Vagina (tissue), 2 donors: Measurements from ENCODE around the gene CLCA4. TPM values are rescaled to one million over a fixed set of nuclear protein-coding genes. Genes with fewer than 3 reads are reported as not detected.
A peak's percentile ranks its signal among the peaks of the same experiment; 100 is the strongest.

ENCODE experiments used
- DNase-seq, 2 donors: peaks; one replicate each; pipeline ENCODE4 v3.0.0-alpha.2; 2017; ENCODE audit errors: extremely low spot score in 2 of 2
- H3K27ac ChIP-seq: fragments of 200-600 bp; sonication (generic); one replicate; pipeline ENCODE4 v1.5.1; 2019
- H3K27me3 ChIP-seq: fragments of 200-600 bp; sonication (generic); one replicate; pipeline ENCODE4 v1.5.1; 2019
- H3K36me3 ChIP-seq, 2 donors: fragments of 200-600 bp; sonication (generic); one replicate each; pipeline ENCODE4 v1.5.1; 2017 to 2019
- H3K4me1 ChIP-seq: fragments of 200-600 bp; sonication (generic); one replicate; pipeline ENCODE4 v1.5.1; 2019
- H3K4me3 ChIP-seq, 2 donors: fragments of 200-600 bp; sonication (generic); 1 replicate in 1 of 2; 2 replicates in 1 of 2; pipeline ENCODE4 v1.5.1; 2016 to 2019
- H3K9me3 ChIP-seq: fragments of 200-600 bp; sonication (generic); one replicate; pipeline ENCODE4 v1.5.1; 2019
- POLR2A ChIP-seq, 2 donors: fragments of 450-650 bp; IDR thresholded peaks; one replicate each; pipeline ENCODE4 v1.6.1; 2017; ENCODE audit warnings: antibody characterized with exemption in 2 of 2, mild to moderate bottlenecking in 2 of 2, moderate library complexity in 2 of 2
- POLR2AphosphoS5 ChIP-seq, 2 donors: sonication (generic); formaldehyde crosslinking; IDR thresholded peaks; one replicate each; pipeline ENCODE4 v1.9.0; 2017; ENCODE audit warnings: antibody characterized with exemption in 2 of 2, mild to moderate bottlenecking in 2 of 2, low read depth in 1 of 2; ENCODE audit not compliant: insufficient read depth in 1 of 2
- intact Hi-C: fragments of 100-400 bp; cut with DNase I; formaldehyde crosslinking; loops from one replicate; pipeline ENCODE4 v1.15.1; 2023
- total RNA-seq: library from RNA; depleted of rRNA; stranded (reverse); fragments of >200 nt; gene quantifications from one replicate; pipeline ENCODE4 v1.2.3, GENCODE V29; 2016
- TF ChIP-seq, protein P1 (sequence below), 3 experiments: fragments of 450-650 bp in 2 of 3; fragments of 200-600 bp in 1 of 3; sonication (generic) in 1 of 3; IDR thresholded peaks; one replicate each; pipeline ENCODE4 v1.5.1; 2017 to 2019; ENCODE audit warnings: antibody characterized with exemption in 3 of 3, mild to moderate bottlenecking in 2 of 3, moderate library complexity in 2 of 3

The CLCA4 gene
- total RNA-seq, 1 donor from 2014 or later, result 44.0 TPM

DNA sequence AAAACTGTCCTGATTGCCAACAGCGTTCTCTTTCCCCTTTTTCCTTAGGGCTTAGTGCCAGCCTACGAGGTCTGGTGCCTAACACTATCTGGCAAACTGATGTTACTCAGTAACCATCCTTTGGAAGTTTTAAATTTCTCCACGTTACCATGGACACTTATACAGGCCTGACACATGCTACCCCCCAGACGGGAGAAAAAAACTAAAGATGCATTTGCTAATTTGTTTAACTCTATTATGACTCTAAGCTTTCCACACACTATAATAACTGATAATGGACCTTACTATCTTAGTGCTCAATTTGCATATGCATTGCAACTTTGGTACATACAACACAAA, 41.3 kb upstream of the CLCA4 start:
- H3K4me1 ChIP-seq, result peaks cover 21% of the 10 kb centered on the region
- H3K27ac ChIP-seq, result no peak overlapping the region

DNA sequence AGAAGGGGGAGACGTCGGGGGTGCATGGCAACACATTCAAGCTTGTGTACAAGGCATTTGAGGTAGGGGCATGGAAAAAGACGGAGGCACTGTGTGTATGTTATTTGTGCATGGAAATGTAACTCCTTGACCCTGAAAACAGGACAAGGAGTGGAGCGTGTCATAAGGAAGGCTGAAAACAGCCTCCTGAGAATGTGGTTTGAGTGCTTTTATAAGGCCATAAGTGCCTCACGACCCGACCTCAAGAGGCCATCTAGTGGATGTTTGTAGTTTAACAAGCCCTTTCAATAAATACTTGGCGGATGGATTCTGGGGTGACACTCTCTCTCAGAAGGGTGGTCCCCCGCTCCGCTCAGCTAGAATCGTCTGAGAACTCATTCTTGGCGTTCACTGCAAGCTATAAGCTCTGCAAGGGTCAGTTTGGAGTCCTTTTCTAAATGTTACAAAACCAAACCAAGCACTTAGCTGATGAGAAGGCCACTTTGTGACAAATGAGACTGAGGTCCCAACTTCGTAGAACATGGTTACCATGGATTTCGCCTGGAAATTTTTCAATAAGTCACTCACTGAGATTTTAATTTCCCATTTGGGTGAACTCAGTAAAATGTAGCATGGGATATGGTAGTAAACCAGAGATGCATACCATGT, 38.8 kb upstream of the CLCA4 start:
- Histone ChIP-seq H3K9me3 (no peaks in the 10 kb centered on the region), H3K36me3 (no peaks in the 10 kb centered on the region), H3K4me3 (no peak overlapping the region), H3K4me1 (peaks cover 17% of the 10 kb centered on the region), H3K27me3 (no peaks in the 10 kb centered on the region), H3K27ac (no peak overlapping the region)
- no peak for DNase-seq
- TF ChIP-seq, protein P1, sequence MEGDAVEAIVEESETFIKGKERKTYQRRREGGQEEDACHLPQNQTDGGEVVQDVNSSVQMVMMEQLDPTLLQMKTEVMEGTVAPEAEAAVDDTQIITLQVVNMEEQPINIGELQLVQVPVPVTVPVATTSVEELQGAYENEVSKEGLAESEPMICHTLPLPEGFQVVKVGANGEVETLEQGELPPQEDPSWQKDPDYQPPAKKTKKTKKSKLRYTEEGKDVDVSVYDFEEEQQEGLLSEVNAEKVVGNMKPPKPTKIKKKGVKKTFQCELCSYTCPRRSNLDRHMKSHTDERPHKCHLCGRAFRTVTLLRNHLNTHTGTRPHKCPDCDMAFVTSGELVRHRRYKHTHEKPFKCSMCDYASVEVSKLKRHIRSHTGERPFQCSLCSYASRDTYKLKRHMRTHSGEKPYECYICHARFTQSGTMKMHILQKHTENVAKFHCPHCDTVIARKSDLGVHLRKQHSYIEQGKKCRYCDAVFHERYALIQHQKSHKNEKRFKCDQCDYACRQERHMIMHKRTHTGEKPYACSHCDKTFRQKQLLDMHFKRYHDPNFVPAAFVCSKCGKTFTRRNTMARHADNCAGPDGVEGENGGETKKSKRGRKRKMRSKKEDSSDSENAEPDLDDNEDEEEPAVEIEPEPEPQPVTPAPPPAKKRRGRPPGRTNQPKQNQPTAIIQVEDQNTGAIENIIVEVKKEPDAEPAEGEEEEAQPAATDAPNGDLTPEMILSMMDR (IDR thresholded peaks at IDR 0.05), result peak in 1 of 3 experiments; percentile 52
- no peak for TF ChIP-seq POLR2AphosphoS5 (IDR thresholded peaks at IDR 0.05; ENCODE audit: insufficient read depth in 1 of 2, low read depth in 1 of 2)
- TF ChIP-seq POLR2A (IDR thresholded peaks at IDR 0.05), result no peak
- intact Hi-C loops, result loop anchor here (10.0 kb wide), 1 partner anchor 113 kb away; the partner anchor contains the start of gene ODF2L

More for the DNA sequence above, 41.3 kb upstream of the CLCA4 start:
- DNase-seq, result no peak
- intact Hi-C loops, result loop anchor here (10.0 kb wide), 1 partner anchor 111 kb away; the partner anchor contains the start of gene ODF2L
- no peaks in the 10 kb centered on the region for H3K9me3 ChIP-seq
- no peak overlapping the region for H3K4me3 ChIP-seq
- no peaks in the 10 kb centered on the region for H3K36me3 ChIP-seq
- no peaks in the 10 kb centered on the region for H3K27me3 ChIP-seq
- no peak for TF ChIP-seq POLR2AphosphoS5 (IDR thresholded peaks at IDR 0.05; ENCODE audit: insufficient read depth in 1 of 2, low read depth in 1 of 2)
- no peak for TF ChIP-seq POLR2A (IDR thresholded peaks at IDR 0.05)
- TF ChIP-seq, protein P1 (IDR thresholded peaks at IDR 0.05), result no peak

DNA sequence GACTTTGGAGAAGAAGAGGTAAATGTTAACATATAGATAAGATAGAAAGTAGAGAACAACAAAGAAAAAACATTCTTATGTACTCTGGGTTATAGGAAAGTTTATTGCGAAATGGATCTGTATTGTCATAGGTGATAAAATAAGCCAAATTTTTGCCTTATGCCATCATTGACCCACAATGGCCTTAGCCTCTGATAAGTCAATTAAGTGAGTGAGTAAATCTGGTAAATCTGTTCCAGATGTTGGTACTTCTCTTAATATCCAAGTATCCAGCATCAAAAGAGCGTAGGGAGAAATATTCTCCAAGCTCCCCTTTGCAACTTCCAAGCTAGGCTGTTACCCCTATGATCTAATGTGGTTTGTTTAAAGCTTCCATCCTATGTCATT, 38.3 kb upstream of the CLCA4 start:
- Histone ChIP-seq H3K9me3 (no peaks in the 10 kb centered on the region), H3K27me3 (no peaks in the 10 kb centered on the region), H3K4me3 (no peak overlapping the region), H3K27ac (no peak overlapping the region), H3K36me3 (no peaks in the 10 kb centered on the region), H3K4me1 (peaks cover 12% of the 10 kb centered on the region)
- DNase-seq, result no peak
- intact Hi-C loops, result loop anchor here (10.0 kb wide), 1 partner anchor 114 kb away; the partner anchor contains the start of gene ODF2L
- TF ChIP-seq POLR2AphosphoS5 (IDR thresholded peaks at IDR 0.05; ENCODE audit: insufficient read depth in 1 of 2, low read depth in 1 of 2), result no peak
- no peak for TF ChIP-seq POLR2A (IDR thresholded peaks at IDR 0.05)
- TF ChIP-seq, protein P1 (IDR thresholded peaks at IDR 0.05), result no peak

DNA sequence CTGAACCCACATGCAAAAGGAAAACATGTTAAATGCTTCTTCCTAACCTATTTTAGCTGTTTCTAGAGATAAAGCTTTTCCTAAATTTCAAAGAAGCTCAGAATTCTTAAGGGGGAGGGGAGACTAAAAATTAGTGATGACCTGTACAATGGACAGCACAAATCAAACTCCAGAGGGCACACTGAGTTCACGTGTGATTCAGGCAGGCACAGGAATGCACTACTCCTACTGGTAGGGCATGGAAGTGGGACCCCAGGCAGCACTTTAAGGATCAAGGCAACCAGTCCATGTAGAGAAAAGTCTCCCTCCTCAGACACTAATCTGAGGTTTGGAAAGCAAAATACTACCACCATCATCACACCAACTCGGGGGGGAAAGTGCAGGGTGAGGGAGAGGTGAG, 31.3 kb upstream of the CLCA4 start:
- Histone ChIP-seq H3K27ac (no peak overlapping the region), H3K36me3 (no peaks in the 10 kb centered on the region)

DNA sequence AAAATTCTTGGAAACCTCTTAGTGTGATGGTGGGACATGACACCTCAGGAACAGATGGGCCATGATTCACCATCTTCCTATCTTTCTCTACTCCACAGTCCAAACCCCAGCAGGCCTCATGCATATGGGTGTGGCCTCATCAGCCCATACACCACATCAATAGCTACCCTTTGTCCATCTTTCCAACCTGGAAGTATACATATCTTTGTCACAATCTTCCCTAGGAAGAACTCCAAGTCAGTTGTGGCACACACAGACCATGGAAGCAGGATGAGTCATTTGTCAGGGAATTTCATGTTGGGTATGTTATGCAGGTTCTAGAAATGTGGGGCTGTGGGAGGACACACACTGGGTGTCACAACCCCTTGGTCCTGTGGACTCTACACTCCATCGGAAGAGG, 30.5 kb upstream of the CLCA4 start:
- Histone ChIP-seq H3K4me1 (no peaks in the 10 kb centered on the region), H3K27ac (no peak overlapping the region), H3K9me3 (no peaks in the 10 kb centered on the region), H3K4me3 (no peak overlapping the region), H3K27me3 (no peaks in the 10 kb centered on the region), H3K36me3 (no peaks in the 10 kb centered on the region)
- no peak for DNase-seq
- TF ChIP-seq, protein P1 (IDR thresholded peaks at IDR 0.05), result no peak
- TF ChIP-seq POLR2AphosphoS5 (IDR thresholded peaks at IDR 0.05; ENCODE audit: insufficient read depth in 1 of 2, low read depth in 1 of 2) (no peak), POLR2A (IDR thresholded peaks at IDR 0.05) (no peak)
- intact Hi-C loops, result no loop called here

More for the DNA sequence above, 31.3 kb upstream of the CLCA4 start:
- Histone ChIP-seq H3K9me3 (no peaks in the 10 kb centered on the region), H3K4me1 (no peaks in the 10 kb centered on the region), H3K4me3 (no peak overlapping the region), H3K27me3 (no peaks in the 10 kb centered on the region)
- intact Hi-C loops, result no loop called here
- no peak for DNase-seq
- no peak for TF ChIP-seq POLR2AphosphoS5 (IDR thresholded peaks at IDR 0.05; ENCODE audit: insufficient read depth in 1 of 2, low read depth in 1 of 2)
- TF ChIP-seq, protein P1 (IDR thresholded peaks at IDR 0.05), result peak in 1 of 3 experiments; percentile 19
